Pancreas (tissue), 10 donors: ENCODE data around the gene GRK4. TPM values are rescaled to one million over a fixed set of nuclear protein-coding genes. Genes with fewer than 3 reads are reported as not detected.

Experiments
- ATAC-seq, 4 donors: fragments of 200-7000 bp; cut with Tn5 transposase; one replicate each; pipeline versions ENCODE4 v1.8.0 to v1.9.1; 2020; ENCODE audit warnings: mild to moderate bottlenecking in 4 of 4, moderate library complexity in 4 of 4
- DNase-seq, 6 donors: peaks; one replicate each; pipeline ENCODE4 v3.0.0-alpha.2; 2020
- FAIRE-seq: peaks from 2 replicates; lab custom pipeline; 2012; peaks lifted over from hg19 to GRCh38; lab: Jason Lieb, UNC
- H3K27ac ChIP-seq, 4 donors: fragments of 200-600 bp; sonication (generic); 1 replicate in 3 of 4; 2 replicates in 1 of 4; pipeline versions ENCODE4 v1.5.0 to v1.8.0; 2020
- H3K27me3 ChIP-seq, 4 donors: fragments of 200-600 bp; one replicate each; pipeline ENCODE4 v1.8.0; 2021
- H3K36me3 ChIP-seq, 3 donors: fragments of 200-600 bp; sonication (generic) in 1 of 3; one replicate each; pipeline versions ENCODE4 v1.5.0 to v1.8.0; 2020 to 2021
- H3K4me1 ChIP-seq, 3 donors: fragments of 200-600 bp; one replicate each; pipeline ENCODE4 v1.8.0; 2021
- H3K4me3 ChIP-seq, 4 donors: fragments of 200-600 bp; sonication (generic) in 2 of 4; one replicate each; pipeline versions ENCODE4 v1.5.0 to v1.8.0; 2020 to 2021
- H3K9me3 ChIP-seq, 4 donors: fragments of 200-600 bp; one replicate each; pipeline ENCODE4 v1.8.0; 2021
- WGBS, 2 donors: extraction: QIAGEN DNeasy Blood & Tissue Kit; methylation state at CpG; one replicate each; pipeline ENCODE4 v1.1.7; 2013; 5-methylcytosine and 5-hydroxymethylcytosine counted together
- intact Hi-C, 3 donors: fragments of 100-400 bp; cut with DNase I; formaldehyde crosslinking; loops; one replicate each; pipeline versions ENCODE4 v1.11.1 to v1.14.2; 2022
- polyA plus RNA-seq, 2 donors: library from polyadenylated mRNA; stranded (reverse); fragments of 200-250 nt; gene quantifications; one replicate each; pipeline ENCODE4 v1.2.3, GENCODE V29; 2013
- total RNA-seq, 6 donors: library from RNA; stranded (reverse); fragmentation: NEBNext Ultra II Directional in 4 of 6; extraction: Animal tissue kit (Norgen Biotek cat#: 25700) in 4 of 6; gene quantifications; one replicate each; pipeline versions ENCODE4 v1.2.1 to v1.2.4, GENCODE V29; 2021 to 2023
- TF ChIP-seq, protein P1 (sequence below), 4 donors: fragments of 200-600 bp; sonication (generic) in 3 of 4; IDR thresholded peaks; one replicate each; pipeline versions ENCODE4 v1.5.0 to v1.8.0; 2021; ENCODE audit warnings: antibody characterized with exemption in 4 of 4
- donor health status: healthy with polysubstance abuse.
- donor health status: DM: no; HTN: no; CAD: no; lungs with moderate emphysema.
- donor health status: DM: no; HTN: no; CAD: no.
- donor health status: control.
- donor health status: control.
- donor health status: Bipolar disorder and iron deficiency.
- donor health status: DM: yes; HTN: yes; CAD: no.
- donor health status: DM: no; HTN: no; CAD: no.
- donor health status: DM: no; HTN: no; CAD: no.
- donor health status: DM: yes; HTN: yes; CAD: no.

Gene GRK4
- total and polyA plus RNA-seq, 8 donors, result 4.6 to 9.7 (median 5.7) TPM

DNA sequence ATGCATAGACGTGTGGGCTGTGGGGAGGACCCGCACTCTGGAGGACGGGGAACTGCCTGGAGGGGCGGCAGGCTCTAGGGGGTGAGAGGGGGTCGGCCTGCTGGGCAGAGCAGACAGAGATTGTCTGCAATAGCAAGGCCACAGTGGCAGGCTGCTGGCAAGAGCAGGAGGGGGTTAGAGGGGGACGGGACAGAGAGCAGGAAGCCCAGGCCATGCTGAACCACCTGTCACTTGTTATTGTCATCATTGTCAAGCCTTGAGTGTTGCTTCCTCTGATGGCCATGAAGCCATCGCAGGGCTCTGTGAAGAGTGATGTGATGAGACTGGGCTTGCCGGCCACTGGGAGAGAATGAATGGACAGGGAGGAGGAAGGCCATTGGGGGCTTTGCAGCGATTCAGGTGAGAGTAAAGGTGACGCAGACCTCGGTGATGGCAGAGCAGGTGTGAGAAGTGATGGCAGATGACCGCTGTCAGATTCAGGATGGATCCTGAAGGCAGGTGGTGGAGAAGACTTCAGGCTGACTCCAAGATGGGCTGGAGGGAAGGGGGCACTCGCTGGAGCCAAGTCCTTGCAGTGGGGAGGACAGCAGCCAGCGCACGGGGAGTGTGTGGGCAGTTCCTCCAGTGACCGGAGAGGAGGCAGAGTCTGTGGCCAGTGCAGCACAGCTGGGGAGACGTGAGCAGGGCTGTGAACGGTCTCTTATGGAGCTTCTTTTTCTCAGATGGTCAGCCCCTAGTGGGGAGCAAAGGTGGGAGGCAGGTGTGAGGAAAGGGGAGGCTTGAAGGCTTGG, 67.4 kb downstream of the GRK4 start:
- H3K9me3 ChIP-seq, result no peaks in the 10 kb centered on the region
- no peaks in the 10 kb centered on the region for H3K4me1 ChIP-seq
- H3K4me3 ChIP-seq, result no peak overlapping the region
- WGBS, 2 donors, result 87 to 90% methylated on average over 18 of the region's 18 CpGs
- TF ChIP-seq, protein P1, sequence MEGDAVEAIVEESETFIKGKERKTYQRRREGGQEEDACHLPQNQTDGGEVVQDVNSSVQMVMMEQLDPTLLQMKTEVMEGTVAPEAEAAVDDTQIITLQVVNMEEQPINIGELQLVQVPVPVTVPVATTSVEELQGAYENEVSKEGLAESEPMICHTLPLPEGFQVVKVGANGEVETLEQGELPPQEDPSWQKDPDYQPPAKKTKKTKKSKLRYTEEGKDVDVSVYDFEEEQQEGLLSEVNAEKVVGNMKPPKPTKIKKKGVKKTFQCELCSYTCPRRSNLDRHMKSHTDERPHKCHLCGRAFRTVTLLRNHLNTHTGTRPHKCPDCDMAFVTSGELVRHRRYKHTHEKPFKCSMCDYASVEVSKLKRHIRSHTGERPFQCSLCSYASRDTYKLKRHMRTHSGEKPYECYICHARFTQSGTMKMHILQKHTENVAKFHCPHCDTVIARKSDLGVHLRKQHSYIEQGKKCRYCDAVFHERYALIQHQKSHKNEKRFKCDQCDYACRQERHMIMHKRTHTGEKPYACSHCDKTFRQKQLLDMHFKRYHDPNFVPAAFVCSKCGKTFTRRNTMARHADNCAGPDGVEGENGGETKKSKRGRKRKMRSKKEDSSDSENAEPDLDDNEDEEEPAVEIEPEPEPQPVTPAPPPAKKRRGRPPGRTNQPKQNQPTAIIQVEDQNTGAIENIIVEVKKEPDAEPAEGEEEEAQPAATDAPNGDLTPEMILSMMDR (IDR thresholded peaks at IDR 0.05), result no peak
- FAIRE-seq (no peak), ATAC-seq (peak in 2 of 4 donors; percentile 10 to 19), DNase-seq (no peak)
- no peaks in the 10 kb centered on the region for H3K36me3 ChIP-seq
- intact Hi-C loops, result loop anchor here in 1 of 3 donors (10.0 kb wide), 2 partner anchors 56 to 266 kb away; no protein-coding TSS in a partner anchor
- H3K27me3 ChIP-seq, result no peaks in the 10 kb centered on the region
- no peak overlapping the region for H3K27ac ChIP-seq

DNA sequence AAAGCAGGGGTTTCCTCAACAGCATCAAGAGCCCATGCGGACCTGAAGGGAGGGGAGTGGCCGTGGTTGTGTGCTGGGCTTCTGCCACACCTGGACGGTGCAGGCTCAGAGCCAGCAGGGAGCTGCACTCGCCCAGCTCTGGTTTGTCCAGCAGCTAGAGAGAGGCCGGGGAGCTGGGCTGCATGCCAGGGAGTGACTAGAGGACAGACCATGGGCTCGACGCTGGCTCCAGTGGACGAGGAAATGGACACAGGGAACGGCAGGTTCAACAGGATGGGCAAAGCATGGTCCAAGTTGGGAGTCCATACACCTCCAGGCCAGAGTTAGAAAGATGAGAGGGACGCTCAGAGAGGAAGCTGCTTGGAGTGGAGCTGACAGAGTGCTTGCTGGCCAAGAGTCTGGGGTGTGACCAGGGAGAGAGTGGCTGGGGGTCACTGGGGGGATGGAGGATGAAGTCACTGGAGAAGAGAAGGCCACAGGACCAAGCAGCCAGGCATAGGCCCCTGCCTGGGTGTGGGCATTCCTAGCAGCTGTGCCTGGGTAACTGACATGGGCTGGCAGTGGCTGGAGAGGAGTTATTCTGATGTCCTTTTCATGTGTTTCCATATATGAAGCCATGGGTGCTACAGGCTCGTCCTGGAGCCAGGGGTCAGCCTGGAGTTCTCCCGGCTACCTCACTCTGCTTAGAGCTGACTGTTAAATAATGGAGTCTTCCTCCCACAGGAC, 68.1 kb downstream of the GRK4 start:
- no peaks in the 10 kb centered on the region for H3K36me3 ChIP-seq
- ATAC-seq, result peak; percentile 83 to 95 (median 88)
- peak; percentile 76 to 90 (median 84) for DNase-seq
- no peaks in the 10 kb centered on the region for H3K4me1 ChIP-seq
- TF ChIP-seq, protein P1 (IDR thresholded peaks at IDR 0.05), result no peak
- no peak overlapping the region for H3K27ac ChIP-seq
- H3K9me3 ChIP-seq, result no peaks in the 10 kb centered on the region
- H3K4me3 ChIP-seq, result no peak overlapping the region
- FAIRE-seq, result no peak
- H3K27me3 ChIP-seq, result no peaks in the 10 kb centered on the region
- intact Hi-C loops, result loop anchor here in 1 of 3 donors (10.0 kb wide), 2 partner anchors 57 to 267 kb away; no protein-coding TSS in a partner anchor
- 53 to 60% methylated on average over 12 of the region's 12 CpGs for WGBS, 2 donors

DNA sequence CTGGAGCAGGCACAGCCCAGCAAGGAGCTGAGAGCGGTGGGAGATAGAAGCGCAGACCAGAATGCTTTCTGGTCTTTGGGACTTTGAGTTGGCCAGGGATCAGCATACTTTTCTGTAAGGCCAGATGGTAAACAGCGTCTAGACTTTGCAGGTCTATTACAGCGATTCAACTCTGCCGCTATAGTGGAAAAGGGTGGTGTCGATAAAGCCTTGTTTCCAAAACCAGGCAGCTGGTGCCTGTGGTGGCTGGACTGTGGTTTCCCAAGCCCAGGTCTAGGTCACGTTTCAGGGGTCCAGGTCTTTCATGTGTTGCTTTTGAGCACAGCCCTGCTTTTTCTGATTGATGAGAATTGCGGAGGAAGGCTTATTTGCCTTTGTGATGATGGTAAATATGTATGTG, 70.9 kb downstream of the GRK4 start:
- no peaks in the 10 kb centered on the region for H3K9me3 ChIP-seq
- intact Hi-C loops, result loop anchor here in 1 of 3 donors (10.0 kb wide), 2 partner anchors 59 to 269 kb away; no protein-coding TSS in a partner anchor
- 91 to 93% methylated on average over 8 of the region's 8 CpGs for WGBS, 2 donors
- FAIRE-seq (no peak), ATAC-seq (no peak), DNase-seq (no peak)
- H3K36me3 ChIP-seq, result no peaks in the 10 kb centered on the region
- H3K4me3 ChIP-seq, result no peak overlapping the region
- H3K27ac ChIP-seq, result no peak overlapping the region
- TF ChIP-seq, protein P1 (IDR thresholded peaks at IDR 0.05), result no peak
- no peaks in the 10 kb centered on the region for H3K27me3 ChIP-seq
- no peaks in the 10 kb centered on the region for H3K4me1 ChIP-seq

DNA sequence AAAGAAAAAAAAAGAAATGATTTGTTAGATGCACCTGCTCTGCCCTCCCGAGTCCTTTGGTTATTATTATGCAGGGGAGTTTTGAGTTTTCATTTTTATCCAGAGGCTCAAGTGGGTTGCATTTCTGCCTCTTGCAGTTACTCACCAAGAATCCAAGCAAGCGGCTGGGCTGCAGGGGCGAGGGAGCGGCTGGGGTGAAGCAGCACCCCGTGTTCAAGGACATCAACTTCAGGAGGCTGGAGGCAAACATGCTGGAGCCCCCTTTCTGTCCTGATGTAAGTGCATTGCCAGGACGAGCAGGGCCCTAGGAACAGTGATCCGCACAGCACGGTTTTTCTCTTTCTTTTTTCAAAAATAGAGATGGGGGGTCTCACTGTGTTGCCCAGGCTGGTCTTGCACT, 71.9 kb downstream of the GRK4 start:
- no peaks in the 10 kb centered on the region for H3K9me3 ChIP-seq
- H3K36me3 ChIP-seq, result no peaks in the 10 kb centered on the region
- TF ChIP-seq, protein P1 (IDR thresholded peaks at IDR 0.05), result no peak
- 82 to 88% methylated on average over 8 of the region's 8 CpGs for WGBS, 2 donors
- no peaks in the 10 kb centered on the region for H3K27me3 ChIP-seq
- FAIRE-seq (no peak), ATAC-seq (no peak), DNase-seq (no peak)
- H3K27ac ChIP-seq, result no peak overlapping the region
- no peaks in the 10 kb centered on the region for H3K4me1 ChIP-seq
- intact Hi-C loops, result loop anchor here in 1 of 3 donors (10.0 kb wide), 2 partner anchors 60 to 270 kb away; no protein-coding TSS in a partner anchor
- H3K4me3 ChIP-seq, result no peak overlapping the region
